Measurements from ENCODE around the gene PIK3C2G.

PIK3C2G gene

DNA sequence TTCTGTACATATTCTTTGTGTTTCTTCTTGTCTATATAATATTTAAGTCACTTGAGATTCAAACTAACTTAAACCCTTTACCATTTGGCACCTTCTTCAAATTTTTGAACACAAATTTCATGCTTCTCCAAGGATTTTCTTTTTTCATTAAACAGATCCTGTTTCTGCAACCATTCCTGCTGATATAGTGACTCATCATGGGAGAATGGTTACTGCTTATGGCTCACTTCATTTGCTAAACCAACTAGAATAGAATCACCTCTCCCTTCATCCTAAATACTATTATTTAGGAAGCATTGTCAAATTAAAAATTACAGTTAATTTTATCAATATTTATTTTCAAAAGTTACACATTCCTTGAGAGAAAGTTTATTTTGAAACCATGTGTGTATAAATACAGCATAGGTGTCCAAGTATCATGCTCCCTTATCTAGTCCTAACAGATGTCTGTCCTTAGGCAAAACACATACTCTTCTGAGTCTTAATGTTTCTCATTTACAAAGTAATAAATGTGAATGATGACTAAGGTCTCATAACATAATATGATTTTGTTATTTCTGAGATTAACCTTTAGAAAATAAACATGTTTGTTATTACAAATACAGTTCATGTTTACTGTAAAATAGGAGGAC lies 435.8 kb downstream of the PIK3C2G start:
- H3K4me1 ChIP-seq (ENCODE audit: control insufficient read depth, insufficient read depth, low read length): peaks cover 2% of the 10 kb centered on the region
- H3K27ac ChIP-seq (ENCODE audit: insufficient read depth, low read depth, low read length, poor library complexity, severe bottlenecking): no peak overlapping the region
- H3K36me3 ChIP-seq (ENCODE audit: control insufficient read depth, insufficient read depth, low read length): no peaks in the 10 kb centered on the region
- H3K9me3 ChIP-seq (ENCODE audit: control insufficient read depth, low read length): no peaks in the 10 kb centered on the region
- no peak overlapping the region for H3K4me3 ChIP-seq (ENCODE audit: insufficient read depth, low read depth, low read length)
- no peaks in the 10 kb centered on the region for H3K27me3 ChIP-seq (ENCODE audit: control insufficient read depth, insufficient read depth, low read length, poor library complexity, severe bottlenecking)
